Globus pallidus (tissue), 1 donor: ENCODE results near the gene RNASE3.
"Not testable (repeated sequence)": the region's sequence is repeated elsewhere in the genome, so short reads cannot be mapped to it uniquely, and the experiment has no call there.

ENCODE experiments used
- DNase-seq: peaks from one replicate; pipeline ENCODE4 v3.0.0-alpha.2; 2015; ENCODE audit warnings: low spot score

RNASE3 gene

DNA sequence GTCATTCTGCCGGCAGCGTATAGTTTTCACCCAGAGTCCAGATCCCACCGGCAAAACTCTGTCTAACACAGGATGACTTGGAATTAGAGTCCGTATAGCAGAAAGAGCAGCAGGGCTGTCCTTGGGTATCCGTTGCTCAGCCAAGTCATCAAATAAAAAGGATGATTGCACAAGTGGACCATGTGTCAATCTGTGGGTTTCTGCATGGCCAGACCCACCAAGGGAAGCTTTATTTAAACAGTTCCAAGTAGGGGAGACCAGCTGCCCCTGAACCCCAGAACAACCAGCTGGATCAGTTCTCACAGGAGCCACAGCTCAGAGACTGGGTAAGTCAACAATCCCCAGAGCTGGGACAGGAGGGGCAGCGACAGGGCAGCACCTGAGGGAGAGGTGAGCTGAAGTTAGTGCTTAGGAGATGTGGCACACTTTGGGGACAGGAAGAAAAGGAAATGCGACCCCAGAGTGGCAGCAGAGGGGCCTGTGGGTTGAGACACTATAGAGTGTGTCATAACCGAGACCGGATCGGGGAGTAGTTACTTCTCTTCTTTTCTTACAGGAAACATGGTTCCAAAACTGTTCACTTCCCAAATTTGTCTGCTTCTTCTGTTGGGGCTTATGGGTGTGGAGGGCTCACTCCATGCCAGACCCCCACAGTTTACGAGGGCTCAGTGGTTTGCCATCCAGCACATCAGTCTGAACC lies at the start of gene RNASE3:
TSS of gene RNASE3 (plus strand) at position 260 of the 700 bp plus-strand sequence. CDS start at position 562, 302 bp downstream.
- not testable (repeated sequence) for DNase-seq

DNA sequence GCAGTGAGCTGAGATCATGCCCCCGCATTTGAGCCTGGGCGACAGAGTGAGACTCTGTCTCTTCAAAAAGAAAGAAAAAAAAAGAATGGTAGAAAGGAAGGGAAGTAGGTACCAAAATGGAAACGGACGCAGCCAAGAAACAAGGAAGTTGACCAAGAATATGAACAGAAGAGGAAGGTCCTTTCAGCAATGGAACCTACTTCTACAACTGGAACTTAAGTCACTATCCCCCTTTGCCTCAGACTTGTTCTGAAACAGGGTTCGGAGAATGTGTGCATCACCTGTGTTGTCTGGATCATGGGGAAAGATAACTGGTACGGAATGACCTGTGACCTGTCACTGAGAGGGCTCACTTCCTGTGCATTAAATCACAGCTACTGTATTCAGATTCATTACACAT lies 44.6 kb upstream of the RNASE3 start:
- DNase-seq = peak; percentile 47

DNA sequence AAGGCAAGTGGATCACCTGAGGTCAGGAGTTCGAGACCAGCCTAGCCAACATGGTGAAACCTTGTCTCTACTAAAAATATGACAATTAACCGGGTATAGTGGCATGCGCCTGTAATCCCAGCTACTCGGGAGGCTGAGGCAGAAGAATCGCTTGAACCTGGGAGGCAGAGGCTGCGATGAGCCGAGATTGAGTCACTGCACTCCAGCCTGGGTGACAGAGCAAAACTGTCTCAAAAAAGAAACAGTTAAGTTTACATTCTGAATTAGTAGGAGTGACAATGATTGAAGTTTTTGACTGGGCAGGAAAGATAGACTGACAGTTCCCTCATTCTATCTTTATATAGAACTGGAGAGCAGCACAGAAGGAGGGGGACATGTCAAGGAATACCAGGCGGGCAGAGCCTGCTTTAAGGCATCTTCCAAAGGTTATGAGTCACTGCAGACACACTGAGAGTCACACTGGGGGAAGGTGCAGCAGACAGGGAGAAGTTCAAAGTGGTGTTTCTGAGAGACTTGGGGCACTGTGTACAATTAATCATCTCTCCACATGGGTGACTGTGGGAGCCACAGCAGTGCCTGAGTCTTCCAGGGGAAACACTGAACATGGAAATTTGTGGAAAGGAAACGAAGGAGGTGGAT lies 42.8 kb upstream of the RNASE3 start:
- no peak for DNase-seq

DNA sequence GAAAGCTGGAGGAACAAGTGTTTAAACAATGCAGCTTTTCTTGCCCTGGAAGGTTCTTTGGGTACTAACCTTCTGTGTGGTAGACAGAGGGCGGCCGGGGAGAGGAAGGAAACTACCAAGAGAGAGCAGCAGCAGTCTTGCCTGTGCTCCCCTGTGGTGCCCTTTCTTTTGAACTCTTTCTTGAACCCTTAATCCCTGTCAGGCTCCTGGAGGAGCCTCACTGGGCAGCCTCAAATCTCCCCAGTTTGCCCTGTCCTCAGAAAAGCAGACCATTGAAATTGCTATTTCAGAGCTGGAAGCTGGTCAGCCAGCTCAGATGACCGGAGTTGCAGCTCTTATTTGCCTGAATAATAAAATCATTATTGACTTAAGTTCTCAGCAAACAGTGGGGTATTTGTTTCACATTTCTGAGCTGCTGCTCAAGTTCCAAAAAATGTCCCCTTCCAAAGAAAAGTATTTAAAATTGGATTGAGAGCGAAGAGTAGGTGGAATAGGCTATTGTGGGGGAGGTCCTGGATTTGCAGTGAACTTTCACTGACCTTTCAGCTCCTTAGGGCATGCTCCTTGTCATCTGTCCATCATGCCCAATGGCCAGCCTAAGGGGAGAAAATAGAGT lies 42.1 kb upstream of the RNASE3 start:
- DNase-seq = peak; percentile 74

DNA sequence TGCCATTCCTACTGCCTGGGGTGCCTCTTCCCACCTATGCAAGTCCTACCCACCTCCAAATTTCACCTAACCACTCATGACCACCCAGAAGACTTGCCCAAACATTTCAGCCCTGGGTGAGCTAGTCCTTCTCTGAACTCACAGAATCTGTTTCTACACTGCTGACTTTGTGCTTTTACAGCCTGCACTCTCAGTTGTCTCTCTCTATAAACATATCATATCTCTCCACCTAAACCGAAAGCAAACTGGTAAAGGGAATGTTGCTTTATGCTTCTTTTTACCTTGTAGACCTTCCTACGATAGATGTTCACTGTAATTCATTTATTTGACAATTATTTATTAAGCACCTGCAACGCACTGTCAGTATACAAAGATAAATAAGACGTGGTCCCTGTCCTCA lies 38.1 kb upstream of the RNASE3 start:
- DNase-seq = no peak

DNA sequence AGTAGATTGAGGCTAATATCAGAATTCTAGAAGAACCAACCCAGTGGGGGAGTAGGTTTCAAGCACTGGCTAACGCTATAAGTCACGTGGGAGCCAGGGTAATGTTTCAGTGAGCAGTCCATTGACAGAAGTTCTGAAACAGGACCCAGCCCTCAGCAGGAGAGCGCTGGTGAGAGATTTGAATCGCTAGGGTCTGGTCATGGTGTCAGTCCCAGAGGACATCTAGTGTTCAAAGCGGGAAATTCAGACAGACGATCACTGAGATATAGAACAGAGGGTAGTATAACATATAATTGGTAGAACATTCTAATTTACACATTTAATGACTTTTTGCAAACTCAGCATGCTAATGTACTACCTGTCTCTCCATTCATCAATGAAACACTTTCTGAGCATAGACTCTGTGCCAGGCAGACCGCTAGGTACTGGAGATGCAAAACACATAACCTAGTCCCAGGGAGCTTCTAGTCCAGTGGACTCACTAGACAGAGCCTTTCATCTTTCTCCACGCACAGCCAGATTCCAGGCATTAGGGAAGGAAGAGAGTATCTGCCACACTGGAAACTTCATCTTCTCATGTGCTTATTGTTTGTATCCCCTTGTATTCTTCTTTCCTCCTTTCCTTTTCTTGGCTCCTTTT lies 35.4 kb upstream of the RNASE3 start:
- peak; percentile 85 for DNase-seq

DNA sequence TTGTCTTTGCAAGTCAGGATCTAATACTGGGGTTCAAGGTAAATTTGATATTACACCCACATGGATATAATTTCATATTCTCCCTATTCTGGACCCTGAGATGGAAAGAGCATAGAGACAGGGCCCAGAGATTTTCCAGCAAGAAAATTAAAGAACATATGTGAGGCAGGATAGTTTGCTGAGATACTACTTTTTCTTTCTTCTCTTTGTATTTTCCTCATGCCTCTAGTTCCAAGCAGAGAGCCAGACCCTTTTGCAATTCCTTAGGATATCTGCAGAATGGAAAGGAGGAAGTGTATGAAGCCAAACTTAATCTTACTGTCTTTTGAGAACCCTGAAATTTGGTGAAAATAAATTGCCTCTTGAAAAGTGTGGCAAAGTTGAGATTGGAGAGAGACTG lies 34.0 kb upstream of the RNASE3 start:
- DNase-seq = no peak

DNA sequence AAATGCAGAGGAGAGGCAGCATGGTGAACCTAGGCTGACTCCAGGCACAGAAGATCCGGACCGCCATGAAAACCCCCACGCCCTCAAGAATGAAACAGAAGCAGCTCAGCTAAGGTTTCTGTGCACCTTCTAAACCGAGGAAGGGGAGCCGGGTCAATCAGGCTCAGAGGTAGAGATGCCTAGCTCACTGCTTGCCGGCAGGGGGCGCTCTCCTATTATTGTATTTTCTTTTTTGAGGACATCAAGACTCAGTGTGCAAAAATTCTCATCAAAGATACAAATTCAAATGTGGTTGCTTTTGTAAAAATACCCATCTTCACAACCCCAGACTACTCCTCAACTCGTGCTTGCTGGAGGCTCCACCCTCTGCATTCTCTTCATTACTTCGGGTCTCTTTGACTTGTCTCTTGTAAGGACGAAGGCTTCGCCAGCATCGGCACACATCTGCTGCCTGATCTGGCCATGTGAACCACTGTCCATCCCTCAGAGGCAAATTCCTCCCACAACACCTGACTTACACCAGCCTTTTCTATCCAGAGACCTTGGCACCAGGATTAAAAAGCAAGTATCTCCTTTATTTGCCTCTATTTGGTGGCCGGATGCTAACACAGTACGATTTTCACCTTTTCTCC lies 33.4 kb upstream of the RNASE3 start:
- peak; percentile 72 for DNase-seq

DNA sequence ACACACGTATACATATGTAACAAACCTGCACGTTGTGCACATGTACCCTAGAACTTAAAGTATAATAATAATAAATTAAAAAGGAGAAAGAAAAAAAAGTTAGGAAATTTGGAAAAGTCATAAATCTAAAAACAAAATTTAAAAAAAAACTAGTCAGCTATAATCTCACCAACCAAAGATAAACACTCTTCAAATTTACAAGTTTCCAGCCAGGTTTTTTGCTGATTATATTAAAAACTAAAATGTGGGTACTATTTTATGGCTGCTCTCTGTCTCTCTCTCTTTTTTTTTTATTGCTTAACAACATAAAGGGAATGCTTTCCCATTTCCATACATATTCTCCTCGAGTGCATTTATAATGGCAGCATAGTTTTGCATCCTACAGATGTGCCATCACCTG lies 25.0 kb upstream of the RNASE3 start:
- no peak for DNase-seq

DNA sequence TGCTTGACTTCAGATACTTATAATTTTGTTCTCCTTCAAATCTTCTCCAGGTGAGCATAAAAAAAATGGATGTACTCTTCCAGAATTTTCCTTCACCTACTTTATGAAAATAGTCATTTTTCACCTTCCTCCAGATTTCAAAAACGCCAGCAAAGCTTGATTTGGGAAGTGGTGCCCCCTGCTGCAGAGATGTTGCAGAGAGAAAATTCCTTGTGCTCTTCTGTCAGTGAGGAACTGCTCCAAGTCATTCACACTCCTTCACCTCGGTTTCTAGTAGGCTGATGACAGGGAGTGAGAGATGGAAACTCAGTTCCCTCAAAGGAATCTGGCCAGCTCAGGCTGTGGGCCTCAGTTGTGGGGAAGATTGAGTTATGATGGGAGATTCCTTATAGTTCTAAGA lies 24.2 kb upstream of the RNASE3 start:
- DNase-seq = peak; percentile 39

DNA sequence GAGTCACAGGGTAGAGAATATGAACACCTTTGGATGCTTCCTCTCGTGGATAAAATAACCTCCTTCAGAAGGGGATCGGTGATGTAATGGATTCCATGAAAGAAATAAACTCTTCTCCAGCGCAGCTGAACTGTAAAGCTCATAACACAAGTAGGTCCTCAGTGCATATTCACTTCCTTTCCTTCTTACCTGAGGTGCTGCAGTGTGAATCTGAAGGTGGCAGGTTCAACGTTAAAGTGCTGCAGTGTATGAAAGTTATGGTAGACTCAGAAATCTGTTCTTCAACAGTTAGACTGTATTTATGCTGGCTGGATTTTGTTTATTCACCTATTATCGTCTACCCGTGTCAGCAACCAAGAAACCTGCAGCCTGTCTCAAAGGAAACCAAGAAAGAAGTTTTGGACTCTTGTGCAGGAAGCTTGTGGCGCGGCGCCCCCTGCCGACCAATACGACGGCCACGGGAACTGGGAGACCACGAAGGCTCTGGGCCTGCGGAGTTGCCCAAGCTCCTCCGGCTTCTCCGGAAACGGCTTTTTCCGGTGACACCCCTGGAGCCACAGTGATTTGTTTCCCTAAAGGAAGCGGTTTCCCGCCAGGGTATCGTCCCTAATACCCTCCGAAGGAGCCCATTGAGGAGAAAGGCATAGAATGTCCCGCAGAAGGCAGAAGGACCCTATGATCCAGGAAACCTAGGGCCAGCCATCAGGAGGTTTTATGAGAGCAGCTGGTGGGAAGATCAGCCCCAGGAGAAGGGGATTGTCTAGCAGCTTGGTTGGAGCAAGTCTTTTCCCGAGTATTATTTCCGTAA lies 17.6 kb upstream of the RNASE3 start:
- DNase-seq = peak; percentile 74

DNA sequence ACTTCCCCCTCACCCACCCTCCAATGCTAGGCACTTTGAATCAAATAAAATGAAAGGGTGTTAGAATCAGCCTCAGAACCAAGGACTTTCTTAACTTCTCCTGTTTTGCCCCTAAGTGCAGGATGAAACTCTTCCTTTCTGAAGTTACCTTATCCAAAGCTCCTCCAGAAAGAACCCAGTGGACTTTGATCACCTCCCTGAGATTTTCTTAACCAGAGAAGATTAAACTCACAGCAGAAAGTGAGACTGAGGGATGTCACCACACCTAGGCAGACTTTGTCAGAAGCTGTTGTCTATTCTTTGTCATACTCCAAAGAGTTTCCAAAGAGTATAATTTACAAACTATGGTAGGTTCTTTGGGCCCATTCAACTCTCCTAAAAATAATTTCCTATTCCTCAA lies 14.2 kb upstream of the RNASE3 start:
- no peak for DNase-seq

DNA sequence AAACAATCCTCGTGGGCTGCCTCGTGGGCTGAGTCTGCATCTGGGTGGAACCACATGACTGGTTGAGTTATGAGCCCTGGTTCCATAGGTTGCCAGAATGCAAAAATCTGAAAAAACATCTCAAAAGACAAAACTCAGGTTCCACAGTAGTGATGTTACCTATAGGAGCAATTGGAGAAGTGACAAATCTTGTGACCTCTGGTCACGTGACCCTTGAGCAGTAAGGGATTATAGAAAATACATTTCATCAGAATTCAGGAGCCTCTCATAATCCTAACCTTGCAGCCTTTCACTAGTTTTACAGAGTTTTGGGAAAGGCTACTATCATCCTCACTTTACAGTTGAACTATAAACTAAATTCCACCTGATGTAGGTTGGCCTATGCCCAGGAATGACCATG lies 12.5 kb upstream of the RNASE3 start:
- DNase-seq = no peak

DNA sequence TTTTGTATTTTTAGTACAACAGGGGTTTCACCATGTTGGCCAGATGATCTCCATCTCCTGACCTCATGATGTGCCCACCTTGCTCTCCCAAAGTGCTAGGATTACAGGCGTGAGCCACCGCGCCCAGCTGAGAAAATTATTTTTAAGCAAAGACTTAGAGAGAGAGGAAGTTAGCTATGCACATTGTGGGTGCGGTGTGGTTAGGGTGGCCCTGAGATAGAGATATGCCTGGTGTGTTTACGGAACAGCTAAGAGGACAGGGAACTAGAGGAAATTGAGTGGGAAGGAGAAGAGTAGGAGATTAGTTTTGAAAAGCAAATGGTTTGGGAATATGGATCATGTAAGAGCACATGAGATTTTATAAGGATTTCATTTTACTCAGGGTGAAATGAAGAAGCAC lies 10.0 kb upstream of the RNASE3 start:
- not testable (repeated sequence) for DNase-seq

DNA sequence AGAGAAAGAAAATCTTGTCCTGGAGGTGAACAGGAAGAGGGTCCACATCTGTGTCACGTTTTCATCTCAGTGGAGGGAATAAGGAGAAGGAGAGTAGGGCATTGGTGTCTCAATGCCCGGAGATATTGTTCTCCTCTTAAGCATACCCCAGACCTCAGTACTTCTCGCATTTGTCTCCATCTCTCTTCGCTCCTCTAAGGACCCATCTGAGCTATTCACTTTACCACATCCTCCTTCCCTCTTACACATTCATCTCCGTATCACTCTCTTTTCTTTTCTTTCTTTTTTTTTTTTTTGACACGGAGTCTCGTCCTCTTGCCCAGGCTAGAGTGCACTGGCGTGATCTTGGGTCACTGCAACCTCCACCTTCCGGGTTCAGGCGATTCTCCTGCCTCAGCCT lies 8.4 kb upstream of the RNASE3 start:
- not testable (repeated sequence) for DNase-seq

DNA sequence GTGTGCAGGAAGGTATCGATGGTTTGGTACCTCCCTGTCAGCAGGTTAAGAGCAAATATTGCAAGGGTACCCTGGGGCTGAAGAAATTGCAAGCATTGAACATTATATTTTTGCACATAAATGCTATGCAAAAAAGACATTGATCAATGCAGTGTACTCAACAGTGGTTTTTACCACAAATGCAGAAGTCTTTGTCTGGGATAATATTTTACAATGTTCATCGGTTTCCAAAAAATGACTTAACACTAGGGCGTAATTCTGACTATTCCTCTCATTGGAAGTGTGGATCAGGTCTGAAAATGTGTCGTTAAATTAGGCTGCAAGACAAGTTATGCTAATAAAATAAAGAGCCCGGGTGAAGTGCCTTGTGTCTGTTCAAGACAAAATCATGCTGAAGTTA lies 2.8 kb upstream of the RNASE3 start:
- not testable (repeated sequence) for DNase-seq

DNA sequence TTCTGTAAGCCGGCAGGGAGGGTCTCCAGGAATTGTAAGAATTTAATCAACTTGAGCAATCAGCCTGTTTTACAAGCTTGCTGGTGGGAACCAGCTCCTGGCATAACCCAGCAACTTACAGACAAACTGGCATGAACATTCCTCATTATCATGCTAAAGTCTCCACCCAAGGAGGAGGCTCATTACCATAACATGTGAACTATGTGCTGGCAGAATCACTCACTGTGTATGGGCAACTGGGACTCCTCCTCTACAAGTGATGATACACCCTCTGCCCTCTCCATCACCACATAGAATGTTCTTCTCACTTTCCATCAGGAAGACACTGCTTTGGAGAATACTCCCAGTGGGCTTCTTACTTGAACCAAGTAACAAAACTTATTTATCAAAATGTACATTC lies 4.1 kb downstream of the RNASE3 start:
- DNase-seq = not testable (repeated sequence)

DNA sequence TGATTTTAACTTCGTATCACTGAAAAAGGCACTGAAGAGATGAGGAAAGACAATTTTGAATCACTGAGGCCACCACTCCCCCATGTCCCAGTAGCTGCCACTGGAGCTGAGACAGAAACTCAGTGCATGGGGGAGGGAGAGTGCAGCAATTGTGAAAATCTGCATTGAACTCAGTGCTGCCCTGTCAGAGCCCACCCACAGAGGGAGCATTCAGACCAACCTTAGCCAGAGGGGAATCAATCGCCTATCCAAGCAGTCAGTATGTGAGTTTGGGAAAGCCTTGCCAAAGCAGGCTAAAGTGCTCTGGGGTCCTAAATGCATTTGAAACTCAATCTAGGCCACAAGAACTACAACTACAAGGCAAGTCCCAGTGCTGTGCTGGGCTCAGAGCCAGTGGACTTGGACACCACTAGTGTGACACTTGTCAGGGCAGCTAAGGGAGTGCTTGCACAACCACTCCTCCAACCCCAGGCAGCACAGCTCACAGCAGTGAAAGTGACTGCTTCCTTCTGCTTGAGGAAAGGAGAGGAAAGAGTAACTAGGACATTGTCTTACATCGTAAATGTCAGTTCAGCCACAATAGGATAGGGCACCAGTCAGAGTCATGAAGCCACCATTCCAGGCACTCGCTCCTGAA lies 13.3 kb downstream of the RNASE3 start:
- no peak for DNase-seq

DNA sequence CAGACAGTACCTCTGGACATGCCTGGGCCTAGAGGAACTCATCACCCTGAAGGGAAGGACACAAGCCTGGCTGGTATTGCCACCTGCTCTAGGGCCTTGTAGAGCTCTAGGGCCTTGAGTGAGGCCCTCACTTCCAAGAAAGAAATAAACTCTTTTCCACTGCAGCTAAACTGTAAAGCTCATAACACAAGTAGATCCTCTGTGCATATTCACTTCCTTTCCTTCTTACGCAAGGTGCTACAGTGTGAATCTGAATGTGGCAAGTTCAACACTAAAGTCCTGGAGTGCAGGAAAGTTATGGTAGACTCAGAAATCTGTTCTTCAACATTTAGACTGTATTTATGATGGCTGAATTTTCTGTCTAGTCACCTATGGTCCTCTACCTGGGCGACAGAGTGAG lies 14.5 kb downstream of the RNASE3 start:
- no peak for DNase-seq

DNA sequence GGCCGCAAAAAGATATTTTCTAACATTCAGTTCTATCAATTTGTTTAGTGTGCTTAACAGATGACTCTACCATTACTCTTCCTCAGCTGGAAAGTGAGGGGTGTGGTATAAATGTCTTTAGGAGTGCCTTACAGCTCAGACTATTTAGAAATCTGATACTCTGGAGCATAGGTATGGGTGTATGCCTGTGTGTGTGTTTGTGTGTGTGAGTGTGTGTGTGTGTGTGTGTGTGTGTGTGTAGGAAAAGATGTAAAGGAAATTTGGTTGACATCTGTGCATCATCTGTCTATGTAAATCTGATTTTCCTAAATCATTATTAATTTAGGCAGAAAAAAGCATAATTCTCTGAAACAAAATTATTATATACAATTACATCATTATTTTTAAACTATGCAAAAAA lies 16.0 kb downstream of the RNASE3 start:
- DNase-seq = no peak

DNA sequence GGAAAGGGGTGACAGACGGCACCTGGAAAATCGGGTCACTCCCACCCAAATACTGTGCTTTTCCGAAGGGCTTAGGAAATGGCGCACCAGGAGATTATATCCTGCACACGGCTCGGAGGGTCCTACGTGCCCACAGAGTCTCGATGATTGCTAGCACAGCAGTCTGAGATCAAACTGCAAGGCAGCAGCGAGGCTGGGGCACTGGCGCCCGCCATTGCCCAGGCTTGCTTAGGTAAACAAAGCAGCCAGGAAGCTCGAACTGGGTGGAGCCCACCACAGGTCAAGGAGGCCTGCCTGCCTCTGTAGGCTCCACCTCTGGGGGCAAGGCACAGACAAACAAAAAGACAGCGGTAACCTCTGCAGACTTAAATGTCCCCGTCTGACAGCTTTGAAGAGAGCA lies 19.6 kb downstream of the RNASE3 start:
- not testable (repeated sequence) for DNase-seq
